LHCN-M2 (cell line): ENCODE data around the gene C2orf72. TPM values are rescaled to one million over a fixed set of nuclear protein-coding genes. Genes with fewer than 3 reads are reported as not detected.
"Not testable (repeated sequence)": the region's sequence is repeated elsewhere in the genome, so short reads cannot be mapped to it uniquely, and the experiment has no call there.

Experiments
- DNase-seq: peaks from one replicate; pipeline ENCODE4 v3.0.0-alpha.2; 2012; ENCODE audit warnings: low read depth
- polyA plus RNA-seq: library from polyadenylated mRNA; unstranded; fragments of >200 nt; gene quantifications from one replicate; pipeline ENCODE4 v1.2.1, GENCODE V29; 2012; ENCODE audit warnings: missing spikeins
- total RNA-seq: library from RNA; depleted of rRNA; stranded (reverse); fragments of >200 nt; gene quantifications from 2 replicates; pipeline ENCODE4 v1.2.3, GENCODE V29; 2014; rRNA removed

C2orf72 gene
- total RNA-seq, result 0.06 and 0.13 TPM in 2 replicates
- 0.44 TPM for polyA plus RNA-seq

DNA sequence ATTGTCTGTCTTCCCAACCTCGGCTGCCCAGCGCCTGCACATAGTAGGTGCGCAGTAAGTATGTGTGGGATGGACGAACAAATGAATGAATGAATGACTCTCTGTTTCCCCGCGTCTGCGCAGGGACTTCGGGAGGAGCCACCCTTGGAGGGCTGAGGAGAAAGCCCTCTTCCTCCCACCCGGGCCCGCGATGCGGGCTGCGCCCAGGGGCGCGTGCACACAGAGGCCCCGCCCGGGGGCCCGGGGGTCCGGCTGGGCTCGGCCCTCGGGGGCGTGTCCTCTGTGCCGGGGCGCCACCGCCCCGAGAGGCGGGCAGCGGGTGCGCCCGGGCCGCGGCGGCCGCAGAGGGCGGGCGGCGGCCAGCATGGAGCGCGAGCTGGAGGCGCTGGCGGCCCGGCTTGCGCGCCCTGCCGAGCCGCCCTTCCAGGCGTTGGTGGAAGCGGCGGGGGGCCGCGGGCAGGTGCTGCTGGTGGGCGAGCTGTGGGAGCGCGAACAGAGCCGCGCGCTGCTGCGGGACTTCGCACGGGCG lies at the start of gene C2orf72:
Gene C2orf72 (plus strand): TSS at position 322 of the 529 bp plus-strand sequence. CDS start 43 bp downstream, at position 365.
- DNase-seq, result no peak

DNA sequence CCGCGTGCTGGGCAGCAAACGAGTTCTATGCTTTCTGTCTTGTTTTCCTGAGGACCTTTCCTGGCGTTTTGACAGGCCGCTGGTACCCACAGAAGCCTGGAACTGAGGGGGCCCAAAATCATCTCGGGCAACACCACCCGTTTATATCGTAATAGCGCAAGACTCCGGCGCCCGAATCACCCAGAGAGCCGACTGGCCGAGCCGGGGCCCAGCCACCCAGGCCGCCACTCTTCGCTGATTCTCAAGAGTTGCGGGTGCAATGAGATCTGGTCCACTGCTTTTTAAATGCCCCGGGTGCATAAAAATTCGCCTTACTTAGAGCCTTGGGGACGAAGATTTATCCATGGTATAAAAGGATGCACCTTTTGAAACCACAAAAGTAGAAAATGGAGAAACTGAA lies 47.6 kb upstream of the C2orf72 start:
- no peak for DNase-seq

DNA sequence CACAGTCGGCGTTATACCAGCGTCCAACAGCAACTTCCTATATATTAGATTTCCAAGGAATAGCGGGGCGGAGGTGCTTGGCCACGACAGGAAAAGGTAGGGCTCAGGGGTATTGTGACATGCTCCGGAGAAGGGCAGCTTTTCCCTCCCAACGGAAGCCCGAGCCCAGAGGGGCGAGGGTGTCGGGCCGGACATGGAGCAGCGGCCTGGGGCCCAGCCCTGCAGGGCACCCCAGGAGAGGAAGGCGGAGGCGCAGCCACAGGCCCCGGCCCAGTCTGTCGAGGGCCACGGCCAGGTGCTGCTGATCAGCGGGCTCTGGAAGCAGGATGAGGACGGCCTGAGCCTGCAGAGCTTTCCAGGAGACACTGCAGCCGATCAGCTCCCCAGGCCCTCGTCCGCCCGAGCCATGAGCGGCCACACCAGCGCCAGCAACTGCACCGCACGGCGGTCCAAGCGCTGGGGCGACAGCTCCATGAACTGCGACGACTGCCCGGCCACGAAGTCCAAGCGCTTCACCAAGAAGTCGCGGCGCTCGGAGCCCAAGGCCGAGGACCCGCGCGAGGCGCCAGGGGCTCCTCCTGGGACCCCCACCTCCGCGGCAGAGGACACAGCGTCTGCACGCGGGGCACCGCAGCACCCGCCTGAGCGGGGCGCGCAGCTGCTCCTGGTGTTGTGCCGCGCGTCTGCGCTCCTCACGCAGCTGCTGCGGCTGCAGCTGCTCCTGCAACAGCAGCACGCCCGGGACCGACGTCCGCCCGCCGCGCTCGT lies 47.0 kb upstream of the C2orf72 start:
- no peak for DNase-seq

DNA sequence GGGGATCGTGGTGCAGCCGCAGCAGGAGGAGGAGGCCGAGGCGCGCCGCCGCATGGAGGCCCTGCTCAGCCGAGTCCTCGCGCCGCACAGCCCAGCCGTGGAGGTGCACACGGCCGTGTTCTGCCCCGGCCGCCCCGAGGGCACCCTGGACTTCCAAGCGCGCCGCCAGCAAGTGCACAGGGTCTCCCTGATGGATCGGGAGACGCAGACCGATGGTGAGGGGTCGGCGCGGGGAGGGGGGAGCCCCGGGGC lies 46.5 kb upstream of the C2orf72 start:
- no peak for DNase-seq

DNA sequence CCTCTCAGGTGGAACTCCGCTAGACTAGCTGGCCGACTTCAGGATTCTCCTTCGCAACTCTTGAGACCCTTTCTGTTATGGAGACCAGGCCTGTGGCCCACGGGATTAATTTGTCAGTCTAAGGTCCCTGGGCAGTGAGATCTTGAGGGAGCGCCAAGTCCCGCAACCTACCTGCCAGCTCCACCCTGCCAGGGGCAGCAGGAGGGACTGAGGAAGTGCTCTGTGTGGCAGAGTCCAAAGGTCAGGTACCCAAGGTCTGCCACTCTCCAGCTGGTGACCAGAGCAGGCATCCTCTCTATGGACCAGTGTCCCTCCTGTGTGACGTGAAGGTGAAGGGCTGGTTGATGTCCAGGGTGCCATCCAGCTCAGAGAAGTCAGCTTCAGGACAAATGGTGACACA lies 45.7 kb upstream of the C2orf72 start:
- DNase-seq, result no peak

DNA sequence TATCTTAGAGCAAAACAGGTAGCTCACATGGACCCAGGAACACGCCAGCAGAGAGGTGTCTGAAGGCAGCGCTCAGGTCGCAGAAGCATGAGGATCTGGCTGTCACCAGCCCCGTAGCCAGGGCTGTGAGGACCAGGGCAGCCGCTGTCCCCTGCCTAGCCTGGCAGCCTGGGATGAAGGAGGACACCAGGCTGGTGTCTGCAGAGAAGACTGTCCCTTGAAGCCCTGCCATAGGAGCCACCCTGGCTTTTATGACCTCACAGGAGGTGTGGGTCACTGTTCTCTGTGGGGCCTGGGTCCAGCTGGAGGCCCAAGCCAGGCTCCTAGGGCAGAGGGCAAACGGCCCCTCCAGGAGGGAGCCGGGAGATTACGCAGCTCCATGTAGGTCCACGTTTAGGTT lies 41.5 kb upstream of the C2orf72 start, which contains the start of gene SPATA3:
Gene SPATA3 (plus strand): TSS at position 301 of the 400 bp plus-strand sequence. CDS start 113 bp downstream, outside the sequence.
- no peak for DNase-seq

DNA sequence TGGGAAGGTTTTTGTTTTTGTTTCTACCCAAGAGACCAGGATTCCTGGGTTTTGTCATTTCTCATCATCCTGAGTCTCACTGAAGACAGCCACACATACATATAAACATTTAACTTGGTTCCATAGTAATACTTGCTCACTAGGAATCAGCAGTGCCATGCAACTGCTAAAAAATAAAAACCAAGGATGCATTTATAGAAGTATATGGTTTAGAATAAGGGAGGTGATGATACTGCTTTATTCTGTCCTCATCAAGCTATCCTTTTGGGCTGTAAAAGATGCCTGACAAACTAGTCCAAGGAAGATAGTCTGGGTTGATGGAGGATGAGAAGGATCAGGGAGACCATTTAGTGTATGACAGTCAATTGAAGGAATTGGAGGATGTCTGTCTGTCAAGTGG lies 40.7 kb upstream of the C2orf72 start:
- DNase-seq, result no peak

GRCh38 chr2:230998882-230999281 lies 38.4 kb upstream of the C2orf72 start:
- no peak for DNase-seq

GRCh38 chr2:230999477-230999876 lies 37.8 kb upstream of the C2orf72 start:
- no peak for DNase-seq

GRCh38 chr2:231000211-231000904 lies 37.0 kb upstream of the C2orf72 start:
- no peak for DNase-seq

- DNase-seq, result no peak
These were observed 36.3 kb upstream of the C2orf72 start for GRCh38 chr2:231001036-231001435.

DNA sequence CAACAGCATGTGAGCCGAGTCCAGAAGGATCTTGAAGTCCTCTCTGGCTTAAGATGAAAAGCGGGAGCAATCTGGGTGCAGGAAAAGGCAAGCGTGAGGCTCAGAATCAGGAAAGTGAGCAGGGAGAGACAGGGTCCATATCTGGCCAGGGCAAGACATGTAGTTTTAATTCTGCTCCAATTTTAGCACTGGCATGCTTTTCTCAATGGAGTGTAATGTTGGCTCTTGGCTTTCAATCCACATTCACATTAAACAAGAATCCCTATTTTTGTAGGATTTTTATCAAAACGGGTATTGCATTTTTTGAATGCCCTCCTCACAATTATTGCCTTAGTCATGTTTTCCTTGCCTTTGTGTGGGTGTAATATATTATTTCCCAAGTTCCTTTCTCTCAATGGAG lies 35.4 kb upstream of the C2orf72 start:
- no peak for DNase-seq

GRCh38 chr2:231002641-231003040 lies 34.7 kb upstream of the C2orf72 start:
- DNase-seq, result no peak

- no peak for DNase-seq
These were observed 34.1 kb upstream of the C2orf72 start for GRCh38 chr2:231003186-231003585.

- DNase-seq, result not testable (repeated sequence)
These were observed 32.4 kb upstream of the C2orf72 start for GRCh38 chr2:231004930-231005329.

DNA sequence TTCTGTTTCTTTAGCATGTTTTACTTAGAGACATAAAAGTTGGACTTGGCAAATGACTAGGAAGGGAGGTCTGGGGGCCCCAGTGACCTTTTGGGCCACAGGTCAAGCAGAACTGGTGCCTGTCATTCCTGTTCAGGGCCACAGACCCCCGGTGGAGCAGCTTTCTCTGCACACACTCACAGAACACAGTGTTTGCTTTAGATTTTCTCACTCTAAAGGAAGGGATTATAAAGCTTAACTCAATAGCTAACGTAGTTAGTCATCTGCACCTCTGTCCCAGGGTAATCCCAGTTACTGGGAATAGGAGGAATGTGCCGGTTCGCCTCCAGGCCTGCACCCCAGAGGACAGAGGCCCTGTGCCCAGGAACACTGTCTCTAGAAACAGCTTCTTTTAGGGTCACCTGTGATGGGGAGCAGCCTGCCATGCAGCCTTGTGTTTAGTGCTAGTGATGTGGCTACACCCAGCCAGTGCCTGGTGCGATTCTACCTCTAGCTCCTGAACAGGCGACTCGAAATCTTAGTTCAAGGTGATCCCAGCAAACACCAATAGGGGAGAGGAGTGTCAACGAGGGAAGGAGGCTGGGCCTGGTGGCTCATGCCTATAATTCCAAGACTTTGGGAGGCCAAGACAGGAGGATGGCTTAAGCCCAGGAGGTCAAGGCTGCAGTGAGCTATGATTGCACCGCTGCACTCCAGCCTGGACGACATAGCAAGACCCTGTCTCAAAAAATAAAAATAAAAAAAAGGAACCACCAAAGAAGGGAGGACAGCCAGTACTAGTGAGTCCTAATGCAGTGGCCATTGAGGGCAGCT lies 29.8 kb upstream of the C2orf72 start:
- no peak for DNase-seq

DNA sequence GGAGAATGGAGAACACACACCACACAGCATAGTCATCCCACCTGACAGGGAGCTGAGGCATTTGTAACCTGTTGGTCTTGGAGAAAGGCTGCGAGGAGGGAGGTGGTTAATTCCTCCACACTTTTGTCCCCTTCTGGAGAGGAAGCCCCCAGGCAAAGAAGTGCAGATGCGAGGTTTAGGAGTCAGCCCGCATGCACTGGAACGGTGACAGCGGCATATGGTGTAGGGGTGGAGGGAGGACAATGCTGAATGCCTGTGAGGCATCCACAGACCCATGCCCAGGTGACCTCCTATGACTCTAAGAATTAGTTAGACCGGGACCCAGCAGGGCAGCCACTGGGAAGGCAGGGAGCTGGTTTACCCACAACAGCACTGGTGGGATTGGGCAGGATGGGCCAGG lies 29.2 kb upstream of the C2orf72 start:
- no peak for DNase-seq

- no peak for DNase-seq
These were observed 27.9 kb upstream of the C2orf72 start for GRCh38 chr2:231009236-231009919.

GRCh38 chr2:231010201-231010730 lies 27.1 kb upstream of the C2orf72 start:
- no peak for DNase-seq

GRCh38 chr2:231011526-231011925 lies 25.8 kb upstream of the C2orf72 start:
- DNase-seq, result no peak

DNA sequence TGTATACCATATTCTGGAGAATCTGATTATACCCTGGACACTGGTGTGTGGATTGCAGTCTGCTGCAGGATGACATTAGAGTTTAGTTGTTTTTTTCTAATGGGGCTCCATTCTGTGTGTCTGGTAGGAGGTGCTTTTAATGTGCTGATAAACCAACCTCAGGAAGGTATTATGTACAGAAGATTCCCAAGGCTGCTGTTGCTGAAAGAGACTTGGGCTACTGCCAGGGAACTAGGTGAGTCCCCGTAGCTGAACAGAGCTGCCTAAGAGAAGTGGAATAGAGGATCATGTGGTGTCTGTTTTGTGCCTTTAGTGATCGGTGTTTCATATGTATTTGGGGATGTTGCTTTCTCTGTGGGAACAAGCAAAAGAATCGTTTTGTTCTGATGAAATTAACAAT lies 24.9 kb upstream of the C2orf72 start:
- no peak for DNase-seq
